Nephron progenitor cell (in vitro differentiated cells): ENCODE measurements around the gene HERC2.
A peak's percentile ranks its signal among the peaks of the same experiment; 100 is the strongest.

Experiments
- DNase-seq: peaks from one replicate; pipeline ENCODE4 v3.0.0; 2021
- H3K27ac Mint-ChIP-seq: 2 replicates; pipeline ENCODE4 v1.8.0; 2021; ENCODE audit warnings: mild to moderate bottlenecking, moderate library complexity, mixed read lengths
- H3K27me3 Mint-ChIP-seq: 2 replicates; pipeline ENCODE4 v1.8.0; 2021; ENCODE audit warnings: mild to moderate bottlenecking, low read depth, mixed read lengths; ENCODE audit not compliant: poor library complexity
- H3K36me3 Mint-ChIP-seq: 2 replicates; pipeline ENCODE4 v1.8.0; 2021; ENCODE audit warnings: low read depth, mixed read lengths
- H3K4me1 Mint-ChIP-seq: 2 replicates; pipeline ENCODE4 v1.8.0; 2021; ENCODE audit warnings: mixed read lengths
- H3K4me3 Mint-ChIP-seq: 2 replicates; pipeline ENCODE4 v1.8.0; 2021; ENCODE audit warnings: mild to moderate bottlenecking, moderate library complexity, mixed read lengths
- H3K9me3 Mint-ChIP-seq: 2 replicates; pipeline ENCODE4 v1.8.0; 2021; ENCODE audit warnings: mild to moderate bottlenecking, moderate library complexity, mixed read lengths
- CTCF ChIP-seq: fragments of 200-600 bp; sonication (generic); IDR thresholded peaks from 2 replicates; pipeline ENCODE4 v1.5.0; 2021; ENCODE audit warnings: antibody characterized with exemption

The HERC2 gene

GRCh38 chr15:28107111-28107903, 214.7 kb downstream of the HERC2 start:
- no peak for TF ChIP-seq CTCF
- H3K4me1 Mint-ChIP-seq = peaks cover 27% of the 10 kb centered on the region
- no peaks in the 10 kb centered on the region for H3K9me3 Mint-ChIP-seq
- peak; percentile 57 for DNase-seq
- H3K27me3 Mint-ChIP-seq = peaks cover 34% of the 10 kb centered on the region
- peak overlapping the region; percentile 89 for H3K4me3 Mint-ChIP-seq
- H3K36me3 Mint-ChIP-seq = peaks cover 28% of the 10 kb centered on the region
- H3K27ac Mint-ChIP-seq = no peak overlapping the region

- Mint-ChIP-seq H3K27ac (no peak overlapping the region), H3K36me3 (peaks cover 20% of the 10 kb centered on the region), H3K4me3 (peak overlapping the region; percentile 73), H3K9me3 (no peaks in the 10 kb centered on the region), H3K4me1 (peaks cover 27% of the 10 kb centered on the region), H3K27me3 (peaks cover 42% of the 10 kb centered on the region)
- DNase-seq = peak; percentile 71
- no peak for TF ChIP-seq CTCF
These were observed 215.5 kb downstream of the HERC2 start for GRCh38 chr15:28106294-28107110.

- TF ChIP-seq CTCF = no peak
- peaks cover 13% of the 10 kb centered on the region for H3K36me3 Mint-ChIP-seq
- DNase-seq = no peak
- peaks cover 27% of the 10 kb centered on the region for H3K4me1 Mint-ChIP-seq
- peak overlapping the region; percentile 73 for H3K4me3 Mint-ChIP-seq
- no peaks in the 10 kb centered on the region for H3K9me3 Mint-ChIP-seq
- H3K27me3 Mint-ChIP-seq = peaks cover 46% of the 10 kb centered on the region
- H3K27ac Mint-ChIP-seq = no peak overlapping the region
These were observed 216.2 kb downstream of the HERC2 start for GRCh38 chr15:28105793-28106192.

GRCh38 chr15:28105224-28105791, 216.7 kb downstream of the HERC2 start:
- Mint-ChIP-seq H3K36me3 (peaks cover 8% of the 10 kb centered on the region), H3K4me1 (peaks cover 29% of the 10 kb centered on the region), H3K4me3 (peak overlapping the region; percentile 73), H3K27me3 (peaks cover 51% of the 10 kb centered on the region), H3K9me3 (no peaks in the 10 kb centered on the region), H3K27ac (no peak overlapping the region)
- DNase-seq = no peak
- TF ChIP-seq CTCF = no peak

- Mint-ChIP-seq H3K4me3 (no peak overlapping the region), H3K9me3 (no peaks in the 10 kb centered on the region), H3K36me3 (peaks cover under 1% of the 10 kb centered on the region), H3K4me1 (peaks cover 33% of the 10 kb centered on the region), H3K27me3 (peaks cover 60% of the 10 kb centered on the region), H3K27ac (no peak overlapping the region)
- TF ChIP-seq CTCF = no peak
- no peak for DNase-seq
These were observed 217.7 kb downstream of the HERC2 start for GRCh38 chr15:28104326-28104725.
